Globus pallidus (tissue), 1 donor: ENCODE data around the gene NAT14.
A peak's percentile ranks its signal among the peaks of the same experiment; 100 is the strongest.

Experiments
- DNase-seq: peaks from one replicate; pipeline ENCODE4 v3.0.0-alpha.2; 2015; ENCODE audit warnings: low spot score

The NAT14 gene

GRCh38 chr19:55471266-55471665, 13.7 kb upstream of the NAT14 start:
- no peak for DNase-seq

GRCh38 chr19:55472463-55472862, 12.5 kb upstream of the NAT14 start:
- DNase-seq = no peak

- no peak for DNase-seq
Observed at GRCh38 chr19:55473225-55474012, 11.6 kb upstream of the NAT14 start.

GRCh38 chr19:55474269-55475265, 10.4 kb upstream of the NAT14 start:
- DNase-seq = no peak

GRCh38 chr19:55476100-55476775, 8.8 kb upstream of the NAT14 start, which contains the start of gene ZNF628:
Gene ZNF628 (plus strand): TSS chr19:55476617. CDS start chr19:55479911, 3,294 bp downstream.
- peak; percentile 99 for DNase-seq

- DNase-seq = no peak
Observed at GRCh38 chr19:55477905-55478304, 7.1 kb upstream of the NAT14 start.

GRCh38 chr19:55478364-55478763, 6.6 kb upstream of the NAT14 start:
- no peak for DNase-seq

- DNase-seq = no peak
Observed at GRCh38 chr19:55479045-55479444, 5.9 kb upstream of the NAT14 start.

GRCh38 chr19:55479451-55480230, 5.3 kb upstream of the NAT14 start:
- no peak for DNase-seq

GRCh38 chr19:55481148-55481793, 3.7 kb upstream of the NAT14 start:
- no peak for DNase-seq

- no peak for DNase-seq
Observed at GRCh38 chr19:55481794-55482155, 3.2 kb upstream of the NAT14 start.

GRCh38 chr19:55482156-55482961, 2.6 kb upstream of the NAT14 start:
- DNase-seq = no peak

- DNase-seq = no peak
Observed at GRCh38 chr19:55482967-55483705, 1.9 kb upstream of the NAT14 start.

GRCh38 chr19:55483706-55484592, 1.0 kb upstream of the NAT14 start:
- DNase-seq = no peak

- DNase-seq = no peak
Observed at GRCh38 chr19:55485439-55486011, 537 bp downstream of the NAT14 start.

- DNase-seq = no peak
Observed at GRCh38 chr19:55486043-55486970, 1.3 kb downstream of the NAT14 start.
